ENCODE measurements around the gene UBE2J2. TPM values are rescaled to one million over a fixed set of nuclear protein-coding genes. Genes with fewer than 3 reads are reported as not detected.

UBE2J2 gene
- total and polyA plus RNA-seq, 2 donors (not counting 3 experiments of a cell fraction or from before 2014, with no cell fraction given) = 60.7 to 80.7 TPM

DNA sequence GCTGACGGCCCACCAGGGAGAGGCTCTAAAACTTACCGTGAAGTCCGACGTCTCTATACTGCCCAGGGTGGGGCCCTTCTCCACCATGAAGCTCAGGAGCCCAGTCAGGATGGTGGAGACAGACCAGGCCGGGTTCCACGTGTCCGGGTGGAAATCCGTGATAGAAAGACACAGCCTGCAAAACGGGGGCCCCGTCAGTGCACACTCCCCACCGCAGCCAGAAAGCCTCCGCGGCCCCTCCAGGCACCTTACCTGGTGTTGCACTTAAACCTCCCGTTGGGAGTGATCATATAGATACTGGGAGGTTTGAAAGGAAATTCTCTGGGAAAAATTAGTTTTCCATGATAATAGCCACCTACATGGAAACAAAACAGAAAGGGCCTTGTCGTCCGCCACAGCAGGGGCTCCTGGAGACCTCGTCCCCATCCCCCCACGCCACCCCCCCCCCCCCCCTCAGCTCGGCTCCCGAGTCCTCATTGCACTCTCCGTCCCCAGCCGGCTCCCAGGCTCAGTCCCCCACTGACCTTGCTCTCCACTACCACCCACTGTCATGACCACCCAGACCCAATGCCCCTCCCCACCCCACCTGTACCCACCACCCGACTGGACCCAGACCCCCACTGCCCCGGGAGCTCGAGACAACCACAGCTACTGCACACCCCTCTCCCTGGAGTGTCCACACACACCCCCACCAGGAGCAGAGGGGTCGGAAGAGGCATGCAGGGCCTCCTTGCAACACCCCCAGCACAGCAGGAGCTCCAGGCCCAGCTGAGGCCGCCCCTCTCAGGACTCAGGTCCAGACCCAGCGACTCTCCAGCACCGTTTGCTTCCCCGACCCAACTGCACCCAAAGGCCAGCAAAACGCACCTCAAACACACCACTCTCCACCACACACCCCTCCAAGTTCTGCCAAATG lies 16.4 kb downstream of the UBE2J2 start:
- ChIA-PET CTCF (interaction anchor here (0.9 kb wide), 1 partner anchor 135 kb away, joined by 3 read pairs; no protein-coding TSS in a partner anchor), POLR2A (no interaction called here)
- Histone ChIP-seq H3K4me1 (ENCODE audit: control insufficient read depth, extremely low read depth, insufficient read depth, low read length) (peaks cover 19% of the 10 kb centered on the region), H3K4me2 (ENCODE audit: insufficient read depth, low read length) (no peak overlapping the region), H3K79me2 (ENCODE audit: control insufficient read depth, insufficient read depth, low read length) (peaks cover 8% of the 10 kb centered on the region), H3K9me1 (replicated peaks; ENCODE audit: control insufficient read depth, extremely low read depth, insufficient read depth, low read length) (no peaks in the 10 kb centered on the region), H3K27ac (ENCODE audit: insufficient read depth, low read depth, low read length) (no peak overlapping the region), H2AFZ (ENCODE audit: low read depth, low read length) (no peak overlapping the region), H4K20me1 (replicated peaks; ENCODE audit: control insufficient read depth, extremely low read depth, insufficient read depth, low read length) (no peaks in the 10 kb centered on the region), H3K27me3 (ENCODE audit: control insufficient read depth in 2 of 2, insufficient read depth in 2 of 2, low read length in 2 of 2) (no peaks in the 10 kb centered on the region), H3K4me3 (replicated peaks in 1 of 3; ENCODE audit: insufficient read depth in 1 of 3, low read depth in 1 of 3, low read length in 3 of 3) (no peak overlapping the region), H3K9ac (replicated peaks; ENCODE audit: extremely low read depth, insufficient read depth, low read length) (no peak overlapping the region), H3K36me3 (ENCODE audit: control insufficient read depth in 2 of 2, extremely low read depth in 1 of 2, insufficient read depth in 2 of 2, low read length in 2 of 2) (peaks cover 0 to 26% of the 10 kb centered on the region in 2 experiments), H3K9me3 (replicated peaks; ENCODE audit: control insufficient read depth, insufficient read depth, low read length) (no peaks in the 10 kb centered on the region)
- intact Hi-C loops (cut with micrococcal nuclease) = no loop called here
- DNase-seq (ENCODE audit: low read depth, low spot score) (no peak), FAIRE-seq (no peak)
- BruUV-seq (replicated peaks) = no TSS peak
- dilution Hi-C loops (cut with MboI; ENCODE audit: extremely low pct_ligation_motif_present, low sequenced_read_pairs) = no loop called here
- TF ChIP-seq, protein P1, sequence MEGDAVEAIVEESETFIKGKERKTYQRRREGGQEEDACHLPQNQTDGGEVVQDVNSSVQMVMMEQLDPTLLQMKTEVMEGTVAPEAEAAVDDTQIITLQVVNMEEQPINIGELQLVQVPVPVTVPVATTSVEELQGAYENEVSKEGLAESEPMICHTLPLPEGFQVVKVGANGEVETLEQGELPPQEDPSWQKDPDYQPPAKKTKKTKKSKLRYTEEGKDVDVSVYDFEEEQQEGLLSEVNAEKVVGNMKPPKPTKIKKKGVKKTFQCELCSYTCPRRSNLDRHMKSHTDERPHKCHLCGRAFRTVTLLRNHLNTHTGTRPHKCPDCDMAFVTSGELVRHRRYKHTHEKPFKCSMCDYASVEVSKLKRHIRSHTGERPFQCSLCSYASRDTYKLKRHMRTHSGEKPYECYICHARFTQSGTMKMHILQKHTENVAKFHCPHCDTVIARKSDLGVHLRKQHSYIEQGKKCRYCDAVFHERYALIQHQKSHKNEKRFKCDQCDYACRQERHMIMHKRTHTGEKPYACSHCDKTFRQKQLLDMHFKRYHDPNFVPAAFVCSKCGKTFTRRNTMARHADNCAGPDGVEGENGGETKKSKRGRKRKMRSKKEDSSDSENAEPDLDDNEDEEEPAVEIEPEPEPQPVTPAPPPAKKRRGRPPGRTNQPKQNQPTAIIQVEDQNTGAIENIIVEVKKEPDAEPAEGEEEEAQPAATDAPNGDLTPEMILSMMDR (IDR thresholded peaks at IDR 0.05; ENCODE audit: extremely low read depth in 1 of 2, insufficient read depth in 1 of 2, low read depth in 1 of 2, low read length in 2 of 2) = no peak
- TF ChIP-seq JUN (IDR thresholded peaks at IDR 0.05; ENCODE audit: borderline replicate concordance, insufficient read depth, insufficient read length, low read depth) = no peak
- no peak for TF ChIP-seq POLR2A (IDR thresholded peaks at IDR 0.05; ENCODE audit: low read depth, low read length)
- no peak for TF ChIP-seq EZH2 (IDR thresholded peaks at IDR 0.05; ENCODE audit: borderline replicate concordance, low read depth, low read length, severe bottlenecking)
- TF ChIP-seq MYC (IDR thresholded peaks at IDR 0.05; ENCODE audit: low read depth, low read length) = no peak
- no peak for TF ChIP-seq POLR2AphosphoS5 (IDR thresholded peaks at IDR 0.05; ENCODE audit: insufficient read depth, low read depth, low read length)
- TF ChIP-seq, protein P2, sequence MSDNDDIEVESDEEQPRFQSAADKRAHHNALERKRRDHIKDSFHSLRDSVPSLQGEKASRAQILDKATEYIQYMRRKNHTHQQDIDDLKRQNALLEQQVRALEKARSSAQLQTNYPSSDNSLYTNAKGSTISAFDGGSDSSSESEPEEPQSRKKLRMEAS (IDR thresholded peaks at IDR 0.05; ENCODE audit: insufficient read depth, insufficient read length) = no peak
- no peak for TF ChIP-seq GATA2 (IDR thresholded peaks at IDR 0.05; ENCODE audit: insufficient read depth, insufficient read length, low read depth, low read length)
- TF ChIP-seq FOS (IDR thresholded peaks at IDR 0.05; ENCODE audit: borderline replicate concordance, insufficient read depth, low read length) = no peak
